B cell (primary cell): ENCODE results near the gene SRRD. TPM values are rescaled to one million over a fixed set of nuclear protein-coding genes. Genes with fewer than 3 reads are reported as not detected.

ENCODE experiments used
- ATAC-seq: fragments of 200-7000 bp; cut with Tn5 transposase; one replicate; pipeline ENCODE4 v1.10.0; 2021; ENCODE audit warnings: low read depth, mild to moderate bottlenecking, moderate number of reproducible peaks, moderate library complexity
- CTCF ChIA-PET: fragments of 350-600 bp; sonication (Branson Sonifier 250); formaldehyde crosslinking; loops from one replicate; lab custom pipeline; 2021; ENCODE audit warnings: antibody characterized with exemption, inconsistent platforms; lab: Charles Lee
- POLR2A ChIA-PET: fragments of 350-600 bp; sonication (Branson Sonifier 250); formaldehyde crosslinking; loops from one replicate; lab custom pipeline; 2021; ENCODE audit warnings: antibody characterized with exemption; lab: Charles Lee
- DNase-seq: peaks from one replicate; pipeline ENCODE4 v3.0.0; 2013
- H2AFZ ChIP-seq: 2 replicates; pipeline ENCODE4 v1.6.1; 2012; ENCODE audit warnings: mild to moderate bottlenecking, low read depth, low read length; ENCODE audit not compliant: insufficient read depth, poor library complexity, severe bottlenecking
- H3K27ac ChIP-seq, 2 donors: 1 replicate in 1 of 2; 2 replicates in 1 of 2; pipeline ENCODE4 v1.5.1; 2012 to 2013; ENCODE audit warnings: low read length in 2 of 2, mild to moderate bottlenecking in 2 of 2, moderate library complexity in 1 of 2
- H3K27me3 ChIP-seq, 4 experiments: fragments of 200-600 bp in 1 of 4; sonication (generic) in 1 of 4; replicated peaks in 1 of 4; 1 replicate in 2 of 4; 2 replicates in 2 of 4; pipeline versions ENCODE4 v1.6.1 to v1.7.0; 2013 to 2016; ENCODE audit warnings: low read length in 3 of 4, mild to moderate bottlenecking in 2 of 4, mixed read lengths in 1 of 4, moderate library complexity in 1 of 4; ENCODE audit not compliant: insufficient read depth in 4 of 4, control insufficient read depth in 3 of 4; ENCODE audit errors: control extremely low read depth in 1 of 4
- H3K36me3 ChIP-seq, 2 experiments: replicated peaks in 1 of 2; 1 replicate in 1 of 2; 2 replicates in 1 of 2; pipeline versions ENCODE4 v1.6.1 to v1.7.1; 2013; ENCODE audit warnings: low read length in 1 of 2; ENCODE audit not compliant: insufficient read depth in 2 of 2, control insufficient read depth in 1 of 2; ENCODE audit errors: control extremely low read depth in 1 of 2, extremely low read depth in 1 of 2
- H3K4me1 ChIP-seq, 2 donors: fragments of 200-600 bp in 1 of 2; sonication (generic) in 1 of 2; 1 replicate in 1 of 2; 2 replicates in 1 of 2; pipeline versions ENCODE4 v1.5.1 to v1.6.1; 2013 to 2017; ENCODE audit warnings: low read length in 2 of 2; ENCODE audit not compliant: control insufficient read depth in 2 of 2, insufficient read depth in 2 of 2
- H3K4me2 ChIP-seq: replicated peaks from 2 replicates; pipeline ENCODE3; 2012; ENCODE audit warnings: mild to moderate bottlenecking, low read depth, low read length; ENCODE audit not compliant: poor library complexity, severe bottlenecking
- H3K4me3 ChIP-seq, 5 experiments: fragments of 200-600 bp in 1 of 5; sonication (generic) in 1 of 5; 1 replicate in 3 of 5; 2 replicates in 2 of 5; pipeline versions ENCODE4 v1.5.1 to v1.7.0; 2011 to 2016; ENCODE audit warnings: low read length in 4 of 5, mild to moderate bottlenecking in 4 of 5, low read depth in 2 of 5, control low read depth in 1 of 5, moderate library complexity in 1 of 5; ENCODE audit not compliant: insufficient read depth in 1 of 5; ENCODE audit errors: control extremely low read depth in 1 of 5, extremely low read depth in 1 of 5
- H3K79me2 ChIP-seq: fragments of 200-600 bp; sonication (generic); one replicate; pipeline ENCODE4 v1.6.0; 2016; ENCODE audit warnings: low read length; ENCODE audit not compliant: control insufficient read depth, insufficient read depth
- H3K9ac ChIP-seq: fragments of 200-600 bp; sonication (generic); 2 replicates; pipeline ENCODE4 v1.6.1; 2017; ENCODE audit warnings: mild to moderate bottlenecking, low read length, moderate library complexity
- H3K9me3 ChIP-seq, 3 donors: one replicate each; pipeline versions ENCODE4 v1.6.1 to v1.7.1; 2013; ENCODE audit warnings: low read length in 2 of 3; ENCODE audit not compliant: control insufficient read depth in 2 of 3, insufficient read depth in 1 of 3; ENCODE audit errors: control extremely low read depth in 1 of 3
- H4K20me1 ChIP-seq: 2 replicates; pipeline ENCODE4 v1.6.0; 2012; ENCODE audit warnings: mild to moderate bottlenecking, low read length; ENCODE audit not compliant: insufficient read depth, control insufficient read depth, poor library complexity, severe bottlenecking
- H3K27ac Mint-ChIP-seq: one replicate; pipeline ENCODE4 v1.8.0; 2021; ENCODE audit warnings: mixed read lengths
- H3K27me3 Mint-ChIP-seq: one replicate; pipeline ENCODE4 v1.8.0; 2021; ENCODE audit warnings: mixed read lengths
- H3K4me1 Mint-ChIP-seq: one replicate; pipeline ENCODE4 v1.8.0; 2021; ENCODE audit warnings: mixed read lengths
- H3K4me3 Mint-ChIP-seq: one replicate; pipeline ENCODE4 v1.8.0; 2021; ENCODE audit warnings: mixed read lengths
- H3K9me3 Mint-ChIP-seq: one replicate; pipeline ENCODE4 v1.8.0; 2022; ENCODE audit warnings: mixed read lengths; ENCODE audit not compliant: insufficient read depth
- CTCF ChIP-seq: fragments of 200-600 bp; IDR thresholded peaks from one replicate; pipeline ENCODE4 v1.8.0; 2022; ENCODE audit warnings: antibody characterized with exemption, mild to moderate bottlenecking
- EZH2 ChIP-seq: IDR thresholded peaks from 2 replicates; pipeline ENCODE4 v1.6.1; 2012; ENCODE audit warnings: borderline replicate concordance, low read depth, mild to moderate bottlenecking, moderate library complexity, low read length; ENCODE audit not compliant: insufficient read depth, poor library complexity, severe bottlenecking
- WGBS: methylation state at CpG from one replicate; pipeline ENCODE4 v1.1.5; 2013; ENCODE audit warnings: missing lambda C conversion rate; ENCODE audit not compliant: insufficient coverage; 5-methylcytosine and 5-hydroxymethylcytosine counted together
- intact Hi-C: fragments of 100-400 bp; cut with micrococcal nuclease; formaldehyde crosslinking; loops from one replicate; pipeline ENCODE4 v1.10.0; 2022
- polyA plus RNA-seq: library from polyadenylated mRNA; depleted of rRNA; stranded (reverse); fragments of >200 nt; gene quantifications from 2 replicates; pipeline ENCODE4 v1.2.3, GENCODE V29; 2012
- total RNA-seq, 2 donors: library from RNA; stranded (reverse); fragments of 120-200 nt in 1 of 2; gene quantifications; 1 replicate in 1 of 2; 2 replicates in 1 of 2; pipeline versions ENCODE4 v1.2.3 to v1.2.4, GENCODE V29; 2013 to 2022

SRRD gene
- total and polyA plus RNA-seq, 2 donors (not counting 1 experiment from before 2014, with no cell fraction given), result 7.8 to 19.2 TPM

- DNase-seq, result no peak
These were observed 20.1 kb downstream of the SRRD start for GRCh38 chr22:26503758-26504157.

GRCh38 chr22:26508148-26508547 is 24.5 kb downstream of the SRRD start:
- ChIA-PET CTCF (interaction anchor here (1.1 kb wide), 1 partner anchor 138 kb away, joined by 3 read pairs; no protein-coding TSS in a partner anchor), POLR2A (interaction anchor here (0.6 kb wide), 1 partner anchor 16 kb away, joined by 5 read pairs; no protein-coding TSS in a partner anchor)
- no peaks in the 10 kb centered on the region for H3K9me3 Mint-ChIP-seq
- peaks cover 47% of the 10 kb centered on the region for H3K79me2 ChIP-seq
- H3K27ac ChIP-seq, result no peak overlapping the region
- no peak overlapping the region for H3K9ac ChIP-seq
- H3K27me3 ChIP-seq, result no peaks in the 10 kb centered on the region
- H3K9me3 ChIP-seq, result no peaks in the 10 kb centered on the region
- H2AFZ ChIP-seq, result no peak overlapping the region
- ATAC-seq, result no peak
- H3K4me1 ChIP-seq, result peaks cover 24 to 27% of the 10 kb centered on the region in 2 donors
- H3K27me3 Mint-ChIP-seq, result no peaks in the 10 kb centered on the region
- no peaks in the 10 kb centered on the region for H4K20me1 ChIP-seq
- DNase-seq, result no peak
- TF ChIP-seq EZH2, result no peak
- no peak for TF ChIP-seq CTCF
- H3K4me3 Mint-ChIP-seq, result no peak overlapping the region
- no peak overlapping the region for H3K4me2 ChIP-seq
- peaks cover 46% of the 10 kb centered on the region for H3K4me1 Mint-ChIP-seq
- intact Hi-C loops, result no loop called here
- H3K36me3 ChIP-seq, result peaks cover 7 to 59% of the 10 kb centered on the region in 2 experiments
- H3K4me3 ChIP-seq, result no peak overlapping the region
- no peak overlapping the region for H3K27ac Mint-ChIP-seq

More at GRCh38 chr22:26503758-26504157, 20.1 kb downstream of the SRRD start:
- Histone ChIP-seq H3K27ac (peak overlapping the region in 1 of 2 donors; percentile 67), H3K4me3 (no peak overlapping the region), H3K27me3 (no peaks in the 10 kb centered on the region), H3K4me2 (peak overlapping the region; percentile 41), H2AFZ (no peak overlapping the region), H3K4me1 (peaks cover 13 to 14% of the 10 kb centered on the region in 2 donors), H3K79me2 (peaks cover 25% of the 10 kb centered on the region), H3K9ac (no peak overlapping the region), H3K9me3 (no peaks in the 10 kb centered on the region), H3K36me3 (peaks cover 6 to 85% of the 10 kb centered on the region in 2 experiments), H4K20me1 (no peaks in the 10 kb centered on the region)
- Mint-ChIP-seq H3K27ac (peak overlapping the region; percentile 61), H3K9me3 (no peaks in the 10 kb centered on the region), H3K27me3 (no peaks in the 10 kb centered on the region), H3K4me1 (peaks cover 17% of the 10 kb centered on the region), H3K4me3 (no peak overlapping the region)
- no CpG with 5 or more reads among the region's 1 CpG for WGBS
- ChIA-PET CTCF (interaction anchor here (0.7 to 4.2 kb wide), 15 partner anchors 8 to 163 kb away, joined by 3 to 21 read pairs (median 4); partner anchors contain the start of genes HPS4, SRRD and TFIP11), POLR2A (no interaction called here)
- intact Hi-C loops, result no loop called here
- TF ChIP-seq CTCF (no peak), EZH2 (no peak)
- ATAC-seq, result no peak
